MCF 10A (cell line): ENCODE measurements around the gene RABGAP1L. TPM values are rescaled to one million over a fixed set of nuclear protein-coding genes. Genes with fewer than 3 reads are reported as not detected.
"Not testable (repeated sequence)": the region's sequence is repeated elsewhere in the genome, so short reads cannot be mapped to it uniquely, and the experiment has no call there.

Experiments used
- BruUV-seq: library from RNA; stranded (reverse); fragments of 400-500 nt; replicated peaks from 2 replicates; lab custom pipeline; 2021; lab: Mats Ljungman, UMichigan
- CTCF ChIA-PET: fragments of 300-600 bp; sonication (Branson Sonifier 250); formaldehyde crosslinking; extraction: SDS; loops from one replicate; lab custom pipeline; 2021; ENCODE audit warnings: antibody characterized with exemption, inconsistent platforms; lab: Yijun Ruan, JAX
- POLR2A ChIA-PET: fragments of 300-600, 350-650 bp; sonication (Branson Sonifier 250); formaldehyde crosslinking; extraction: SDS; loops from one replicate; lab custom pipeline; 2020; ENCODE audit warnings: antibody characterized with exemption, inconsistent platforms; lab: Yijun Ruan, JAX
- DNase-seq: peaks from one replicate; pipeline ENCODE4 v3.0.0-alpha.2; 2018; ENCODE audit not compliant: unreplicated experiment
- H3K27ac Mint-ChIP-seq: one replicate; pipeline ENCODE4 v1.8.0; 2022; ENCODE audit warnings: mild to moderate bottlenecking, low read depth, mixed read lengths; ENCODE audit not compliant: unreplicated experiment
- H3K27me3 Mint-ChIP-seq: one replicate; pipeline ENCODE4 v1.8.0; 2022; ENCODE audit warnings: mixed read lengths; ENCODE audit not compliant: insufficient read depth, unreplicated experiment
- H3K36me3 Mint-ChIP-seq: one replicate; pipeline ENCODE4 v1.8.0; 2022; ENCODE audit warnings: mild to moderate bottlenecking, moderate library complexity, mixed read lengths; ENCODE audit not compliant: insufficient read depth, unreplicated experiment
- H3K4me1 Mint-ChIP-seq: one replicate; pipeline ENCODE4 v1.8.0; 2022; ENCODE audit warnings: mixed read lengths; ENCODE audit not compliant: insufficient read depth, unreplicated experiment
- H3K4me3 Mint-ChIP-seq: one replicate; pipeline ENCODE4 v1.8.0; 2022; ENCODE audit warnings: mild to moderate bottlenecking, moderate library complexity, mixed read lengths; ENCODE audit not compliant: unreplicated experiment
- H3K9me3 Mint-ChIP-seq: one replicate; pipeline ENCODE4 v1.8.0; 2022; ENCODE audit warnings: mixed read lengths; ENCODE audit not compliant: unreplicated experiment
- intact Hi-C: fragments of 100-400 bp; cut with micrococcal nuclease; formaldehyde crosslinking; loops from 2 replicates; pipeline ENCODE4 v1.14.1; 2022
- total RNA-seq: library from RNA; stranded (reverse); gene quantifications from 2 replicates; pipeline ENCODE4 v1.2.3, GENCODE V29; 2022
- TF ChIP-seq, protein P1 (sequence below): fragments of 200-600 bp; IDR thresholded peaks from one replicate; pipeline ENCODE4 v1.8.0; 2022; ENCODE audit warnings: antibody characterized with exemption, mild to moderate bottlenecking; ENCODE audit not compliant: unreplicated experiment

RABGAP1L gene
- total RNA-seq, 1 experiment from 2014 or later, result 18.2 TPM

DNA sequence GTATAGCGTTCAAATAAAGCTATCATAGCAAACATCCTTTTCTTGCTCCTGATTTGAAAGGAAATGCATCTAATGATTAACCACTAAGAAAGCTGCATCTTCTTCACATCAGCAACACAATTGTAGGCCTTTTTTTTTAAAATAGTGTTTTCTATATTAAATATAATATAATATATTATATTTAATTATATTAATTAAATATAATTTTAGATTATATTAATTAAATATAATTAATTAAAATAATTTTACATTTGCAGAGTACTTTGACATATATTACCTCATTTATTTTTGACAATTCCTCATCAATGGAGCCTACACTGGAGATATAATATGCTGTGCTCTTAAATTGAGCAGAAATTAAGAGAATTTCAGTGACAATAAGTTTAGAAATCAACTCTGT, 481.5 kb downstream of the RABGAP1L start:
- ChIA-PET CTCF (interaction anchor here (0.7 kb wide), 1 partner anchor 1583 kb away, joined by 3 read pairs; no protein-coding TSS in a partner anchor), POLR2A (no interaction called here)
- Mint-ChIP-seq H3K9me3 (no peaks in the 10 kb centered on the region), H3K36me3 (no peaks in the 10 kb centered on the region), H3K4me1 (no peaks in the 10 kb centered on the region), H3K27me3 (no peaks in the 10 kb centered on the region), H3K4me3 (no peak overlapping the region), H3K27ac (no peak overlapping the region)
- no peak for DNase-seq
- BruUV-seq, result no TSS peak
- TF ChIP-seq, protein P1, sequence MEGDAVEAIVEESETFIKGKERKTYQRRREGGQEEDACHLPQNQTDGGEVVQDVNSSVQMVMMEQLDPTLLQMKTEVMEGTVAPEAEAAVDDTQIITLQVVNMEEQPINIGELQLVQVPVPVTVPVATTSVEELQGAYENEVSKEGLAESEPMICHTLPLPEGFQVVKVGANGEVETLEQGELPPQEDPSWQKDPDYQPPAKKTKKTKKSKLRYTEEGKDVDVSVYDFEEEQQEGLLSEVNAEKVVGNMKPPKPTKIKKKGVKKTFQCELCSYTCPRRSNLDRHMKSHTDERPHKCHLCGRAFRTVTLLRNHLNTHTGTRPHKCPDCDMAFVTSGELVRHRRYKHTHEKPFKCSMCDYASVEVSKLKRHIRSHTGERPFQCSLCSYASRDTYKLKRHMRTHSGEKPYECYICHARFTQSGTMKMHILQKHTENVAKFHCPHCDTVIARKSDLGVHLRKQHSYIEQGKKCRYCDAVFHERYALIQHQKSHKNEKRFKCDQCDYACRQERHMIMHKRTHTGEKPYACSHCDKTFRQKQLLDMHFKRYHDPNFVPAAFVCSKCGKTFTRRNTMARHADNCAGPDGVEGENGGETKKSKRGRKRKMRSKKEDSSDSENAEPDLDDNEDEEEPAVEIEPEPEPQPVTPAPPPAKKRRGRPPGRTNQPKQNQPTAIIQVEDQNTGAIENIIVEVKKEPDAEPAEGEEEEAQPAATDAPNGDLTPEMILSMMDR, result no peak
- intact Hi-C loops, result no loop called here

DNA sequence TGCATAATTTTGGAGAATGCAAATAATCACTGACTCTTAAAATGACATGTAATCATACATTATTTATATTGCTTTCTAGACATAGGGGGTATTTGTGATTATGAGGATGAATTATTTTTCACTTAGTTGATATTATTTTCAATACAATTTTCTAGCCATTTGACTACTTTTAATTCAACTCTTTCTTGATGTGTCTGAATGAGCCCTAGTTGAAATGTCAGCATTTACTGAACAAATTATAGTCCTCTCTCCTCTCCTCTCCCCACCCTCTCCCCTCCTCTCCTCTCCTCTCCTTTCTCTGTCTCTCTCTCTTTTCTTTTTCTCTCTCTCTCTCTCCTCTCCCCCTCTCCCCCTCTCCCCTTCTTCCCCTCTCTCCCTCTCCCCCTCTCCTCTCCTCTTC, 483.1 kb downstream of the RABGAP1L start:
- DNase-seq, result no peak
- intact Hi-C loops, result no loop called here
- CTCF ChIA-PET, result no interaction called here
- H3K36me3 Mint-ChIP-seq, result no peaks in the 10 kb centered on the region
- no peaks in the 10 kb centered on the region for H3K9me3 Mint-ChIP-seq
- H3K4me1 Mint-ChIP-seq, result no peaks in the 10 kb centered on the region
- POLR2A ChIA-PET, result no interaction called here
- no peak overlapping the region for H3K27ac Mint-ChIP-seq
- no peaks in the 10 kb centered on the region for H3K27me3 Mint-ChIP-seq
- BruUV-seq, result no TSS peak
- TF ChIP-seq, protein P1, result no peak
- H3K4me3 Mint-ChIP-seq, result no peak overlapping the region

DNA sequence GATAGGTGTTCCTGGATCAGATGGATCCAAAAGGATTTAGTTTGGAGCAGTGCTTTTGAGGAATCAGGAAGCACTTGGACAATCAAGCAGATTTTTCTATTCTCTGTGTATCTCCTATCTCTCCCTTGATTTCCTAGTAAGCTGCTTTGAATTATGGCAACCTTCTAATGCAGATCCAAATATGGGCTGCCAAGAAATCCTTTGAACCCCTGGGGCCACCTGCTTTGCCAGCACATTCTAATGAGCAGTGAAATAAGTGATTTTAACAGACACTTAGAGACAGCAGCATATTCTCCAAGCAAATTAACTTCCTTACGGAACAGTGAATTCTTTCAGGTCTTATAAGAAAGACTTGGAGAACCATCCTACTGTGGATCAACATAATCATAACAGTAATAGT, 483.9 kb downstream of the RABGAP1L start:
- no TSS peak for BruUV-seq

DNA sequence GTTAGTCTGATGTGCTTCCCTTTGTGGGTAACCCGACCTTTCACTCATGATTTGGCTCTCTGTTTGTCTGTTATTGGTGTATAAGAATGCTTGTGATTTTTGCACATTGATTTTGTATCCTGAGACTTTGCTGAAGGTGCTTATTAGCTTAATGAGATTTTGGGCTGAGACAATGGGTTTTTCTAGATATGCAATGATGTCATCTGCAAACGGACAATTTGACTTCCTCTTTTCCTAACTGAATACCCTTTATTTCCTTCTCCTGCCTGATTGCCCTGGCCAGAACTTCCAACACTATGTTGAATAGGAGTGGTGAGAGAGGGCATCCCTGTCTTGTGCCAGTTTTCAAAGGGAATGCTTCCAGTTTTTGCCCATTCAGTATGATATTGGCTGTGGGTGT, 490.3 kb downstream of the RABGAP1L start:
- H3K36me3 Mint-ChIP-seq, BruUV-seq, H3K4me1 Mint-ChIP-seq, CTCF ChIA-PET, intact Hi-C loops, H3K27me3 Mint-ChIP-seq, H3K4me3 Mint-ChIP-seq, POLR2A ChIA-PET, DNase-seq, H3K27ac Mint-ChIP-seq, H3K9me3 Mint-ChIP-seq: not testable (repeated sequence)

More for the DNA sequence above, 483.9 kb downstream of the RABGAP1L start:
- ChIA-PET CTCF (no interaction called here), POLR2A (no interaction called here)
- Mint-ChIP-seq H3K4me3 (no peak overlapping the region), H3K9me3 (no peaks in the 10 kb centered on the region), H3K36me3 (no peaks in the 10 kb centered on the region), H3K4me1 (no peaks in the 10 kb centered on the region), H3K27me3 (no peaks in the 10 kb centered on the region), H3K27ac (no peak overlapping the region)
- TF ChIP-seq, protein P1, result no peak
- DNase-seq, result no peak
- intact Hi-C loops, result no loop called here
